Measurements from ENCODE around the gene FGD5. TPM values are rescaled to one million over a fixed set of nuclear protein-coding genes. Genes with fewer than 3 reads are reported as not detected.

FGD5 gene
- polyA plus RNA-seq, 1 of the 3 experiments (the other 2 are of a cell fraction), result not detected

DNA sequence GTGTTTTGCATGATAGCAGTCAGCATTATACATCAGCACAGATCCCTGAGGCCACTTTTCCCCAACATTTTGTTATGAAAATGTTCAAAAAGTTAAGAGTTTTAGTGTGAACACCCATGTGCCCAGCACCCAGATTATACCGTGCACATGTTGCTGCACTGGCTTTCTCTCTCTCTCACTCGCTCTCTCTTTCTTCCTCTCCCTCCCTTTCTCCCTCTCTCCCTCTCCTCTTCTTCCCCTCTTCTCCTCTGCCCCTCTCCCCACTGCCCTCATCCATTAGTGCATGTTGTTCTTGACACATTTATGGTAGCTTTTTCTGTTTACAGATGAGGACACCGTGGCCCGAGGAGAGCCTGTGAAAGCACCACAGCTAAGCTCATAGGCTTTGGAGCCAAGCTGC lies 7.3 kb downstream of the FGD5 start:
- no peaks in the 10 kb centered on the region for H4K20me1 ChIP-seq (ENCODE audit: insufficient read depth)
- H3K27me3 ChIP-seq (ENCODE audit: insufficient read depth), result peaks cover 27% of the 10 kb centered on the region
- CTCF ChIA-PET, result interaction anchor here (1.1 to 1.5 kb wide), 3 partner anchors 10 to 87 kb away, joined by 3 to 6 read pairs (median 3); no protein-coding TSS in a partner anchor
- TF ChIP-seq FOXM1 (IDR thresholded peaks at IDR 0.05; ENCODE audit: low read depth), result no peak
- TF ChIP-seq EP300 (IDR thresholded peaks at IDR 0.05; ENCODE audit: borderline replicate concordance in 1 of 2, low read depth in 1 of 2, low read length in 1 of 2), result no peak
- no peak for TF ChIP-seq RXRA (IDR thresholded peaks at IDR 0.05; ENCODE audit: borderline replicate concordance, low read depth)
- TF ChIP-seq NRF1 (IDR thresholded peaks at IDR 0.05; ENCODE audit: low read depth, low read length), result no peak
- no peak for TF ChIP-seq RAD21 (IDR thresholded peaks at IDR 0.05; ENCODE audit: low read length)
- TF ChIP-seq, protein P1, sequence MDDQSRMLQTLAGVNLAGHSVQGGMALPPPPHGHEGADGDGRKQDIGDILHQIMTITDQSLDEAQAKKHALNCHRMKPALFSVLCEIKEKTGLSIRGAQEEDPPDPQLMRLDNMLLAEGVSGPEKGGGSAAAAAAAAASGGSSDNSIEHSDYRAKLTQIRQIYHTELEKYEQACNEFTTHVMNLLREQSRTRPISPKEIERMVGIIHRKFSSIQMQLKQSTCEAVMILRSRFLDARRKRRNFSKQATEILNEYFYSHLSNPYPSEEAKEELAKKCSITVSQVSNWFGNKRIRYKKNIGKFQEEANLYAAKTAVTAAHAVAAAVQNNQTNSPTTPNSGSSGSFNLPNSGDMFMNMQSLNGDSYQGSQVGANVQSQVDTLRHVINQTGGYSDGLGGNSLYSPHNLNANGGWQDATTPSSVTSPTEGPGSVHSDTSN (IDR thresholded peaks at IDR 0.05), result no peak
- TF ChIP-seq, protein P2, sequence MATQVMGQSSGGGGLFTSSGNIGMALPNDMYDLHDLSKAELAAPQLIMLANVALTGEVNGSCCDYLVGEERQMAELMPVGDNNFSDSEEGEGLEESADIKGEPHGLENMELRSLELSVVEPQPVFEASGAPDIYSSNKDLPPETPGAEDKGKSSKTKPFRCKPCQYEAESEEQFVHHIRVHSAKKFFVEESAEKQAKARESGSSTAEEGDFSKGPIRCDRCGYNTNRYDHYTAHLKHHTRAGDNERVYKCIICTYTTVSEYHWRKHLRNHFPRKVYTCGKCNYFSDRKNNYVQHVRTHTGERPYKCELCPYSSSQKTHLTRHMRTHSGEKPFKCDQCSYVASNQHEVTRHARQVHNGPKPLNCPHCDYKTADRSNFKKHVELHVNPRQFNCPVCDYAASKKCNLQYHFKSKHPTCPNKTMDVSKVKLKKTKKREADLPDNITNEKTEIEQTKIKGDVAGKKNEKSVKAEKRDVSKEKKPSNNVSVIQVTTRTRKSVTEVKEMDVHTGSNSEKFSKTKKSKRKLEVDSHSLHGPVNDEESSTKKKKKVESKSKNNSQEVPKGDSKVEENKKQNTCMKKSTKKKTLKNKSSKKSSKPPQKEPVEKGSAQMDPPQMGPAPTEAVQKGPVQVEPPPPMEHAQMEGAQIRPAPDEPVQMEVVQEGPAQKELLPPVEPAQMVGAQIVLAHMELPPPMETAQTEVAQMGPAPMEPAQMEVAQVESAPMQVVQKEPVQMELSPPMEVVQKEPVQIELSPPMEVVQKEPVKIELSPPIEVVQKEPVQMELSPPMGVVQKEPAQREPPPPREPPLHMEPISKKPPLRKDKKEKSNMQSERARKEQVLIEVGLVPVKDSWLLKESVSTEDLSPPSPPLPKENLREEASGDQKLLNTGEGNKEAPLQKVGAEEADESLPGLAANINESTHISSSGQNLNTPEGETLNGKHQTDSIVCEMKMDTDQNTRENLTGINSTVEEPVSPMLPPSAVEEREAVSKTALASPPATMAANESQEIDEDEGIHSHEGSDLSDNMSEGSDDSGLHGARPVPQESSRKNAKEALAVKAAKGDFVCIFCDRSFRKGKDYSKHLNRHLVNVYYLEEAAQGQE (IDR thresholded peaks at IDR 0.05; ENCODE audit: low read depth, low read length), result no peak
- TF ChIP-seq JUND (IDR thresholded peaks at IDR 0.05), result no peak
- TF ChIP-seq SMC3 (IDR thresholded peaks at IDR 0.05; ENCODE audit: low read depth, low read length), result no peak
- no peak for TF ChIP-seq EZH2phosphoT487 (IDR thresholded peaks at IDR 0.05; ENCODE audit: borderline replicate concordance, low read depth)
- no peak for TF ChIP-seq TCF12 (IDR thresholded peaks at IDR 0.05)
- TF ChIP-seq, protein P3, sequence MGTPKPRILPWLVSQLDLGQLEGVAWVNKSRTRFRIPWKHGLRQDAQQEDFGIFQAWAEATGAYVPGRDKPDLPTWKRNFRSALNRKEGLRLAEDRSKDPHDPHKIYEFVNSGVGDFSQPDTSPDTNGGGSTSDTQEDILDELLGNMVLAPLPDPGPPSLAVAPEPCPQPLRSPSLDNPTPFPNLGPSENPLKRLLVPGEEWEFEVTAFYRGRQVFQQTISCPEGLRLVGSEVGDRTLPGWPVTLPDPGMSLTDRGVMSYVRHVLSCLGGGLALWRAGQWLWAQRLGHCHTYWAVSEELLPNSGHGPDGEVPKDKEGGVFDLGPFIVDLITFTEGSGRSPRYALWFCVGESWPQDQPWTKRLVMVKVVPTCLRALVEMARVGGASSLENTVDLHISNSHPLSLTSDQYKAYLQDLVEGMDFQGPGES (IDR thresholded peaks at IDR 0.05; ENCODE audit: low read depth, low read length), result no peak
- TF ChIP-seq, protein P4, sequence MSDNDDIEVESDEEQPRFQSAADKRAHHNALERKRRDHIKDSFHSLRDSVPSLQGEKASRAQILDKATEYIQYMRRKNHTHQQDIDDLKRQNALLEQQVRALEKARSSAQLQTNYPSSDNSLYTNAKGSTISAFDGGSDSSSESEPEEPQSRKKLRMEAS (IDR thresholded peaks at IDR 0.05; ENCODE audit: low read depth), result no peak
- no peak for TF ChIP-seq SIN3A (IDR thresholded peaks at IDR 0.05; ENCODE audit: borderline replicate concordance, low read depth, low read length)
- no peak for TF ChIP-seq YY1 (IDR thresholded peaks at IDR 0.05; ENCODE audit: low read depth)
- TF ChIP-seq, protein P5, sequence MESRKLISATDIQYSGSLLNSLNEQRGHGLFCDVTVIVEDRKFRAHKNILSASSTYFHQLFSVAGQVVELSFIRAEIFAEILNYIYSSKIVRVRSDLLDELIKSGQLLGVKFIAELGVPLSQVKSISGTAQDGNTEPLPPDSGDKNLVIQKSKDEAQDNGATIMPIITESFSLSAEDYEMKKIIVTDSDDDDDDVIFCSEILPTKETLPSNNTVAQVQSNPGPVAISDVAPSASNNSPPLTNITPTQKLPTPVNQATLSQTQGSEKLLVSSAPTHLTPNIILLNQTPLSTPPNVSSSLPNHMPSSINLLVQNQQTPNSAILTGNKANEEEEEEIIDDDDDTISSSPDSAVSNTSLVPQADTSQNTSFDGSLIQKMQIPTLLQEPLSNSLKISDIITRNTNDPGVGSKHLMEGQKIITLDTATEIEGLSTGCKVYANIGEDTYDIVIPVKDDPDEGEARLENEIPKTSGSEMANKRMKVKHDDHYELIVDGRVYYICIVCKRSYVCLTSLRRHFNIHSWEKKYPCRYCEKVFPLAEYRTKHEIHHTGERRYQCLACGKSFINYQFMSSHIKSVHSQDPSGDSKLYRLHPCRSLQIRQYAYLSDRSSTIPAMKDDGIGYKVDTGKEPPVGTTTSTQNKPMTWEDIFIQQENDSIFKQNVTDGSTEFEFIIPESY (IDR thresholded peaks at IDR 0.05; ENCODE audit: borderline replicate concordance, low read depth), result no peak
- TF ChIP-seq TAF1 (IDR thresholded peaks at IDR 0.05; ENCODE audit: borderline replicate concordance, low read depth, low read length), result no peak
- TF ChIP-seq POLR2AphosphoS5 (IDR thresholded peaks at IDR 0.05; ENCODE audit: low read depth, low read length), result no peak
- no peak for TF ChIP-seq GATA2 (CRISPR knock-in tag; IDR thresholded peaks at IDR 0.05)
- no peak for TF ChIP-seq GABPA (IDR thresholded peaks at IDR 0.05; ENCODE audit: low read depth)
- DNase-seq, result no peak
- H3F3A ChIP-seq (replicated peaks; ENCODE audit: insufficient read depth), result no peaks in the 10 kb centered on the region
- H3K4me1 ChIP-seq (ENCODE audit: control insufficient read depth in 1 of 2, insufficient read depth in 2 of 2, low read depth in 1 of 2, low read length in 1 of 2), result peaks cover 0 to 15% of the 10 kb centered on the region in 2 experiments; a peak in 2 of 4 replicates
- no peaks in the 10 kb centered on the region for H3K36me3 ChIP-seq (replicated peaks in 1 of 2; ENCODE audit: control insufficient read depth in 1 of 2, insufficient read depth in 2 of 2, low read length in 1 of 2)
- no peak overlapping the region for H3K27ac ChIP-seq (ENCODE audit: low read depth in 2 of 2, low read length in 1 of 2)
- no peak overlapping the region for H2AFZ ChIP-seq (ENCODE audit: low read depth)
- WGBS (ENCODE audit: low lambda C conversion rate), result 44% methylated on average over 4 of the region's 4 CpGs
- H3K4me3 ChIP-seq (ENCODE audit: low read depth in 2 of 2, low read length in 1 of 2), result no peak overlapping the region
- no peak overlapping the region for H3K9ac ChIP-seq
- no peaks in the 10 kb centered on the region for H3K9me3 ChIP-seq
- POLR2A ChIA-PET, result no interaction called here
- no peaks in the 10 kb centered on the region for H3K9me2 ChIP-seq
- H3K4me2 ChIP-seq, result no peak overlapping the region
- no peaks in the 10 kb centered on the region for H3K79me2 ChIP-seq (ENCODE audit: insufficient read depth)

Measured in SK-N-SH (cell line).